AG08395 (cell line): Measurements from ENCODE around the gene RASL10B.
A peak's percentile ranks its signal among the peaks of the same experiment; 100 is the strongest.

Experiments used
- DNase-seq: peaks from one replicate; pipeline ENCODE4 v3.0.0; 2012; ENCODE audit warnings: mixed read lengths, low spot score

Gene RASL10B

DNA sequence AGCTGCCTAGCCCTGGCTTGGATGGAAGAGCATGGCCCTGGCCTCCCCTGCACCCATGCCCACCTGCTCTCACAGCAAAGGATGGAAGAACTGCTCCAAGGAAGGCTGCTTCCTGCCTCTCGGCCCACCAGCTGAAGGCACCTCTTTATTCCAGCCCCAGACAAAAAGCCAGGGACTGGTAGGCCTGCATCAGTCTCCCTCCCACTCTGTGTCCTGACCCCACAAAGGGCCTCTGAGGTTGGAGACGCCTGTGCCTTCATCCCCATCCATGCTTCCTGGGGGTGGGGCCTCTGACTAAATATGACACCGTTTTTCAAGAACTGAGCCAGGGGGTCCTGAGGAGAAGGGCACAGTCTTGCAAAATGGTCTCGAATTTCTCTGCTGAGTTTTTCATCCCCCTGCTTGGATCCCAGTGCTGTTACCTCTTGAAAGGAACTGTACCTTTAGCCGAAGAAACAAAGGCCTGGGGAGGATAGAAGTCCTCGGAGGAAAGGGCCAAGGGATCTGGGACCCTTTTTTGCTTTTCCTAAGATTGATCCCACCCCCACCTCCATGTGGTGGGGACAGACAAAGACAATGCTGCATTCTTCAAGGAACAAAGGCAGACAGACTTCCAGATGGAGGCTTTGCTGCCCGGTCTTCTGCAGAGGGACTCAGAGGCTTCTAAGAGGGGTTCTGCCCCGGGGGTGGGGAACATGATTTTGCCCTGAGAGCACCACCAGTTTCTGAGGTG is 34.5 kb downstream of the RASL10B start:
- DNase-seq: no peak

DNA sequence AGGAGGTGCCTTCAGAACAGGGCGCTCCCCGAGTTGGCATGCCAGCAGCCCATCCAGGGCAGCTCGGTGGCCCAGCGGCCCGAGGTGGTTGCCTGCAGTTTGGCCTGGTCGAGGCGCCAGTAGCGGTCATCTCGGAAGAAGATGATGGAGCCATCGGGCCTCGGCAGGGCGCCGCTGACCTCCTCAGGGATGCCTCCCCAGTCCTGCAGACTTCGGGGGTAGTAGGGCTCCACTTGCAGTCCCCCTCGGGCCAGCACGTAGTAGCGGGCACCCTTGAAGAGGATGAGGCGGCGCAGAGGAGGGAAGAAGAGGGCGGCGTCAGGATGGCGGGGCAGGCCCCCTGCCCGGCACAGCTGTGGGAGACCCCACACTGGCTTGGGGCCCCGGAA is 35.0 kb downstream of the RASL10B start:
- DNase-seq: no peak

DNA sequence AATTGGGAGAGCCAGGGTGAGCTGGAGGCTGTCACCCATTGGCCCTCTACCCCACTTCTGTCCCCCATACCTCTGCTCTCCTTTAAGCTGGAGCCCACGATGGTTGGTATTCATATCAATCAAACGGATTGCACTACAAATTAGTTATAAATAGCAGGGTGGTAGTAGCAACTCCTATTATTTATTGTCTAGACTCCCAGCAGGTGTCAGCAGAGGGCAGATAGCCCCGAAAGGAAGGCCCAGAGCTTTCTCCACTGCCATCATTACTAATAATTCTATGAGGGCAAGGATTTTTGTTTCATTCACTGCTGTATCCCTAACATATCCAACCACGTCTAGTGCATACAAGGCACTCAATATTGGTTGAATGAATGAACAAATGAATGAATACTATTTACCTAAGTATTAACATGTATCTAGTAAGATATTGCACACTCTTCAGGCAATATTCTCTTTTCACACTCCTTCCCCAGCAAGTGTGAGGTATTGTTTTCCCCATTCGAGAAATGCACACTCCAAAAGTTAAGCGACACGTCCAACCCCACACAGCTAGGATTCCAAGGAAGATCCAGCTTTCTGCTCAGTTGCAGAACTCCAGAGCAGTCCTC is 35.6 kb downstream of the RASL10B start:
- DNase-seq: peak; percentile 74

DNA sequence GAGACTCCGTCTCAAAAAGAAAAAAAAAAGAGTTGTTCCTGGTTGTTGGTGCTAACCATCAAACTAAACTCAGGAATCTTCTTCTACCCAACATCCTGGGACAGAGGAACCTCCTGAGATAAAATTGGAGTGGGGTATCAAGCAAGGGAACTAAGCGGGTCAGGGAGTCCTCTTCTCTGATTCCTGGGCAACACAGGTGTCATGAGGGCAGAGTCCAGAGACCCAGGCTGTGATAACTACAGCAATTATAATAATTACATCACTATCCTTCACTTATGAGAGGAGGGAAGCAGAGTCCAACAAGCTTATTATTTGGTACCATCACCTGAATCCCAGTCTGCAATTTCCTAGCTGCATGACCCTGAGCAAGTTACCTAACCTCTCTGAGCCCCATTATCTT is 37.4 kb downstream of the RASL10B start:
- DNase-seq: no peak

DNA sequence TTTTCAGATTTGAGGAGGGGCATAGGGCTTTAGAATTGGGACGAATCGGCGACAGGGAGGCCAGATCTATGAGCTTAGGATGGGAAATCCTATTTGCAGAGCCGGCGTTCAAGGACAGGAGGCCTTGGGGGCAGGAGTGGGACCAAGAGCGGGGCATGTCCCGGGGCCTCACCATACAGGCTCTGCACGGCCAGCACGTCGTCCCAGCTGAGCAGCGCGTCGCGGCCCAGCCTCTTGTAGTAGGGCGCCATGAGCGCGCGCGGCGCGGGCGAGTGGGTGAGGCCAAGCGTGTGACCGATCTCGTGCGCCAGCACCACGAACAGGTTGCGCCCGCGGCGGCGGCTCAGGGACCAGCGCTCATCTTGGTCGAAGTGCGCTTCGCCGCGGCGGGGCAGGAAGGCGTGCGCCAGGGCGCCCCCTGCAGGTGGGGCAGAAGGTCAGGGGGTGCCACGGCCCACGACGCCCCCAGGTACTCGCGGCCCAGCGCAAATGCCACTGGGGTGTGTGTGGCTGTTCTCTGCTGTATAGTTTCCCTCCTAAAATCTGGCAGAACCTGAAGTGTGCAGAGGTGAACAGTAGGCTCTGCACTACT is 38.6 kb downstream of the RASL10B start:
- no peak for DNase-seq

DNA sequence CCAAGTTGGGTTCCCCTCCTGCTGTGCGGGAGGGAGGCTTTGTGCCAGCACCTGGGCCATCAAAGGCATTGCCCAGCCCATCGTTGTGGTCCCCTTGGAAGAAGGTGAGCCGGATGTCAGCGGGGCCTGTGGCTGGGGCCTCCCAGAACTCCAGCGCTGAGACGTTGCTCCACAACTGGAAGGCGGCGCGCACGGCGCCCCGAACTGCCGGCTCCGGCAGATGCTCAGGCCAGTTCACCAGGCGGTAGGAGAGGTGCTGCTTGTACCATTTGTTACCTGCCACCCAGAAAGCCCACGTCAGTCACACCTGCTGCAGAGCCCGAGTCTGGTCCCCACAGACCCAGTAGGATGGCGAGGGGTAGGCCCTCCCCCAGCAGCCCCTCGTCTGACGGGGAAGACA is 41.7 kb downstream of the RASL10B start:
- no peak for DNase-seq

DNA sequence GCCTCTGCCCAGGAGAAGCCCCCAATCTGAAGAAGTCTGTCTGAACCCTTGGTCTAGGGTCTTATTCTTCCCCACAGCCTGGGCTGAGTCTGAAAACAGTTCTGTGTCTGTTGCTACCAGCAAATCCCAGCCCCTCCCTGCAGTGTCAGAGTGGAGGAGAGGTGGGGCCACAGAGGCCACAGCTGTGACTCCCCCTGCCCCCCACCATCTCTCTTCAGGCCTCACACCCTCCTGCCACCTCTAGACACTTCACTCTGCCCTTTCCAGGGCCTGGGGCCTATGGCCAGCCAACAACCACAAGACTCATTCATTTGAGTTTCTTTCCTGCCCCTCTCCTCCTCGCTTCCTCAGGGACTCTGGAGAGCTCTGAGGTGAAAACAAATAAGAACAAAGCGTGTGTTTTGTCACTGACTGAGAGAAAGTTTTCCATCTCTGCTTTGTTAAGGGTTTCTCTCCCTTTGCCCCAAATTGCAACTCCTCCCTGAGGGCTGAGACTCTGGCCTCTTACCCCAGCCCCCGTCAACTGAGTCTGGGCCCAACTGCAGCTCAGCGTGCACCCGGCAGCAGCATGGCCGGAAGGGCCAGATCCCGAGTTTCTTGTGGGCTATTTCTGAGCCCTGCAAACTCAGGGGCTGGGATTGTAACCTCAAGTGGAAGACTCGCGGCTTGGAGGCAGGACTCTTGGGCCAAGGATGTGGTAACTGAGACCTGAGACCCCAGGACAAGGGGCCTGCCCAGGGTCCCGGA is 42.4 kb downstream of the RASL10B start:
- DNase-seq: no peak

DNA sequence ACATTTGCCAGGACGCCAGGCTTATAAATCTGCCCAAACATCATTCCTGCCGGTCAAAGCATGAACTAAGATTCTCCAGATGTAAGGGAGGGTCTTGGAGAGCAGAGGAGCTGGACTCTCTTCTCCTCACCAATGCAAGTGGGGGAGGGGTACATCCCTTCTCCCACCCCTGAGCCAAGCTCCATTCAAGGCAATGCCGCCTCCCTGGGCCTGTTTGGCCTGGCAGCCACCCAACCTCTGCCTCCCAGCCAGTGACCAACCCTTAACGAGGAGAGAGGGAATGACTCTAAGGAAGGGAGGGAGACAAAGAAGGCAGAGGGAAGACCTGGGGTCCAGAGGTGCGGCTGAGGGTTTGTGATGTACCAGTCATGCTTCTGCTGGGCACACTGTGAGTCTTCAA is 43.1 kb downstream of the RASL10B start:
- peak; percentile 31 for DNase-seq

DNA sequence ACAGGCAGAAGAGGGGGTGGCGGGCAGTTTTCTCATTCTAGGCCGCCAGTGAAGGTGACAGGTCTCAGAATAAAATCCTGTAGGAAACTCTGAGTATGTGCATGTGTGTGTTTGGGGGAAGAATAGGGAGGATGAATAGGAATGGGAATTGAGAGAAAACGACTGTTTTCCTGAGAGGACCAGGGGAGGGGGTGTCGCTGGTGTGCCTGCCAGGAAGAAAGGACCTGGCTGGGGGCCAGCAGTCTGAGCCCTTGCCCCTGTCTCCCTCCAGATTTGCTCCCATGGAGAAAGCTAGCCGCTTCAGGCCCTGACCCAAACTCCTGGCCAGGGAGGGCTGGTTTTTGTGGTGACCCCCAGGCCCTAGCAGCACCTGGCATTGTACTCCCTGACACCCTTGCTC is 43.6 kb downstream of the RASL10B start:
- no peak for DNase-seq

DNA sequence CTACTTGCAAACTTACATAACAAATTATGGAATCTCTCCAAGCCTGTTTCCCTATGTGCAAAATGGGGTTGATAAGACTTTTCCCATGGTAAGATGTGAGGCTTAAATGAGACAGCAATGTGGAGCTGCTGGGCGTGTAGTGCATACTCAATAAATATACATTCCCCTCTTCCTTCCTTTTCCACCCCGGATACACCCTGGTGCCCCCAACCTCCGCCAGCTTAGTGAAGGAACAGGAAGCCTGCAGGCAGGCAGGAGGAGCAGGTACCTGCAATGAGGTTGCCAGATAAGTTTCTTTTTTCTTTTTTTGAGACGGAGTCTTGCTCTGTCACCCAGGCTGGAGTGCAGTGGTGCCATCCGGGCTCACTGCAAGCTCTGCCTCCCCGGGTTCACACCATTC is 44.1 kb downstream of the RASL10B start:
- no peak for DNase-seq

DNA sequence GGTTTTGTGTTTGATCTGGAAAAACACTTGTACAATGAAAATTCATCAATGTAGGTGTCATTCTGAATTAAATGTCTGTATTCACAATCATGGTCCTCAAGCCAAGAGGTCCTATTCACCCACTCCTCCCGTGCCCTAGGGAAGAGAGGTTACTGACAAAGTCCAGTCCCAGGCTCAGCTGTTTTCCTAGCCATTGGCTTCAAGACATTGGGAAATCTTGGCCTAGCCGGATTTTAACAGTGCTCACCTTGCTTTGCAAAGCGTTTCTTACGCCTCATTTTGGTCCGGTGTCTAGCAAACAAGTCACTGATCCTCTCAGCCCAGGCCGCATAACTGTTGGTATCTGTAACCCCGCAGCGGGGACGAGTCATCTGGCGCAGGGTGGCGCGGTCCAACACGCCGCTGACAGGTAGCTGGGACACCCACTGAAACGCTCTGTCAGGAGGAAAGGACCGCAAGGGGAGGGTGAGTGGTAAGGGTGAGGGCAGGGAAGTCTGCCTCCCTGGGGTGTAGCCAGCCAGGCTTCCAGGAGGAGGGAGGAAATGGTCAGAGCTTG is 47.3 kb downstream of the RASL10B start:
- DNase-seq: no peak

DNA sequence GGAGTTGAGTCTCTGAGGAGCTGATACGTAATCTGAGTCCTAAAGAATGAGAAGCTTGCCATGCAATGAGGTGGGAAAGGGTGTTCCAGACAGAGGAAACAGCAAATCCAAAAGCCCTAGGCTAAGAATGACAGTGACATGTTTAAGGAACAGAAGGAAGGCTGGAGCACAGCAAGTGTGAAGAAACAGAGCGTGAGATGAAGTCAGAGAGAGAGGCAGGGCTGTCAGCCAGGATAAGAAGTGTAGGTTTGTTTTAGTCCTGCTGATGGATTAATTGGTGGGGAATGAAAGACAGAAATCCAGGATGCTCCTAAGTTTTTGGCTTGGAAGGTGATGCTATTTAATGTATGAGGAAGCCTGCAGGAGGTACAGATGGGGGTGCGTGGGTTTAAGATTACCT is 49.5 kb downstream of the RASL10B start:
- no peak for DNase-seq

DNA sequence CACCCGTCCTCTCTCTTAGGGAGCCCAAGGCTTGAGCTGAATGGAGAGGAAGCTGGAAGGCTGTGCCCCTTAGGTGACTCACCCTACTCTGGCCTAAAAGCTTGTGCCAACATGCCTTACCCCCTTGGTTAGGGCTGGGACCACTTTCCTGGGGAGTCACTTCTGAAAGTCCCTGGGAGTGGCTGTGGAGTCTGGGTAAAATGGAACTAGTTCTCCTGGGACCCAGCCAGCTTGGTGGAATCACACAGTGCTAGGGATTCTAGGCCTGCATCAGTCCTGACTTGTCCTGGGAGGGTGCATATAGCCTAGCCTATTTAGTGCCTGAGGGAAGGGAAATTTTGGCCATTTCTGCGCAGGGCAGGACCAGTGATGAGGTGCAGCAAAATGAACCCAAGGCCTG is 53.5 kb downstream of the RASL10B start:
- DNase-seq: no peak

DNA sequence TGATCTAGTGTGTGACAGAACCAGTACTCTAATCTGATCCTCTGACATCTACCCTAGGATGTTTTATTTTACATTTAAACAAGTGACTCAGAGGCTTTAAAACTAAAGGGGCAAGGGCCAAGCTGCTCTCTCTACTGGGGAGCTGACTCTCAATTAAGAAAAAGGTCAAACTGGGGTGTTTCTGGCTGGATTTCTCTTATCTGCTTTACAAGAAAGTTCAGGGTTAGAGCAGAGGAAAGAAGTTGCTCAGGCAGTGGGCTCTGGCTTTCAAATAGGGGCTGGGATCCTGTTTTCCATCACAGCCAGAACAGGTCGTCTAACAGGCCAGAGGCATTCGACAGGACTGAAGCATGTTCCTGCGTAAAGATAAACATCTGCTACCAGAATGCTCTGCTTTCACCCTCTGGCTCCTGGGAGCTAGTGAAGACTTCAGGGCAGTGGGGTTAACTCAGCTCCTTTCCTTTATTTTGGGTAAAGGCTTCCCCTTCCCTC is 55.5 kb downstream of the RASL10B start:
- no peak for DNase-seq

DNA sequence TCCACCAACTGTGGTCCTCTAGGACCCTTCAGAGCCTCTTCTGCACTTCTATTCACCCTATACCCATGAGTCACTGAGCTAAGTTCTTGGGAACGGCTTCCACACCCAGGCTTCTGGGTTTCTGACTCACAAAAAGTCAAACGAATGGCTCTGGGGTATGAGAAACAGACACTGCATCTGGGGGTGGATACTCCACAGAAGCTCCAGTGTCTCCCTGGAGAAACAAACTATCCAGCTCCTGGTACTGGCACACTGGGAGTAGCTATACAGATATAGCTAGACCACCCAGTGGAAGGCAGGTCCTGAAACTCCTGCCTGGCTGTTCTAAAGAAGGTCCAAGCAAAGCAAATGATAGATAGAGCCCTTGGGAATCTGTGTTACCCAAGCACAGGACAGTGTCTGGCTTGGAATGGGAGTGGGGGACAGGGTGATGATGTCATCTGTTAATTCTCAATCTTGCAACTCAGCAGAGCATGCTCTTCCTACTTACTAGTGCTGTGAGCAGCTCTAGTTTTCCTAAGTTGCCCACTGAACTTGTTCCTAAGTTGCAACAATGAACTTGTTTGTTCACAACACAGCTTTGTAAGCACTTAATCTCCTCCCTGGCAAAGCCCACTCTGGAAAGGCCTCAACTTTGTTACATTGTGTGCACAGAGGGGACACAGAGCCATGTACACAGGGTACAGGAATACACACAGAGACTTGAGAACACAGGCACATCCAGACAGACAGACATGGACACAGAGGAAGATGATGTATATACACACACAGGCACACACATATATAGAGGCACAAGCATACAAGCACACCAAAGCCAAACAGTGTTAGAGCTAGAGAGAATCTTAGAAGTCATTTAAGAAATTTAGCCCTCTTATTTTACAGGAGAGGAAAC is 57.3 kb downstream of the RASL10B start:
- DNase-seq: peak; percentile 92

DNA sequence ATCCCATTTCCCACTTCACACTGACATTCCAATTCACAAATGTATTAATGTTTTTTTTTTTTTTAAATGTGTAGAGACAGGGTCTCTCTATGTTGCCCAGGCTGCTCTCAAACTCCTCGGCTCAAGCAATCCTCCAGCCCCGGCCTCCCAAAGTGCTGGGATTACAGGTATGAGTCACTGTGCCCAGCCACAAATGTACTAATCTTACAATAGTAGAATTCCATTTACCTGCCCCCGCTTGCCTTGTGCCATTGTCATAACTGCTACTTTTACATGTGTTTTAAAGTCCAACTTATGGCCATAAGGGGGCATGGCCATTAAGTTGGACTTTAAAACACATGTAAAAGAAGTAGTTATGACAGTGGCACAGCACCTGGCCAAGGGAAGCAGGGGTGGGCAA is 59.4 kb downstream of the RASL10B start:
- no peak for DNase-seq

DNA sequence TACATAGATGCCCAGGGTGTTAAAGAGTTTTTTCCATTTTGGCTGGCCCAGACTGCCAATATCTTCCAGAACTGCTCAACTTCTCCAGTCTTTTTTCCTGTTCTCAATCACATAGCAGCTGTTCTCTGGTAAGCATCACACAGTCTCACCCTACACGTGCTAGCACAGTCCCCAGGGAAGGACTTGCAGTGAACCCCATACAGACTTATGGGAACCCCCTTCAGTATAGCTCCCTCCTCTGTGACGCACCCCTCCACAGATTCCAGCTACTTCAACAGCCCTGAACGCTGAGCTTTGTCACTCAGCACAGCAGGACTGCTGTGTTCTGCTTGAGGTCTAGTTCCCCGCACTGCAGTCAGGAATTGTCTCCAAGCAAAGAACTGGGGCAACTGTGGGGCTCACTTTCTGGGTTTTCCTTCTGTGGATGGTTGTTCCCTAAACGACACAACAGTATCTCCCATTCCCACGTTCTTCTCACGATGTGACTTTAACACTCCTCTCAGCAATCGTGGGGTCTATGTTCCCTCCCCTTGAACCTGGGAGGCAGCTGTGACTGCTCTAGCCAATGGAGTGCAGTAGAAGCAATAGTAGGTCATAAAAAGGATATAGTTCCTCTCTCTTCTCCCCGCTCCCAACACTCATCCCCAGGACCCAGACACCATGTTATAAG is 60.4 kb downstream of the RASL10B start:
- DNase-seq: no peak
